Suprapubic skin (tissue), 4 donors: ENCODE measurements around the gene CTNNA2. TPM values are rescaled to one million over a fixed set of nuclear protein-coding genes. Genes with fewer than 3 reads are reported as not detected.

Experiments used
- DNase-seq, 2 donors: peaks; one replicate each; pipeline ENCODE4 v3.0.0-alpha.2; 2019; ENCODE audit warnings: low spot score in 2 of 2
- H3K27ac ChIP-seq: fragments of 200-600 bp; sonication (generic); one replicate; pipeline ENCODE4 v1.5.1; 2019
- H3K27me3 ChIP-seq: fragments of 200-600 bp; sonication (generic); one replicate; pipeline ENCODE4 v1.5.1; 2019
- H3K36me3 ChIP-seq: fragments of 200-600 bp; sonication (generic); one replicate; pipeline ENCODE4 v1.5.1; 2019
- H3K4me1 ChIP-seq: fragments of 200-600 bp; sonication (generic); one replicate; pipeline ENCODE4 v1.5.1; 2019
- H3K4me3 ChIP-seq: fragments of 200-600 bp; sonication (generic); one replicate; pipeline ENCODE4 v1.5.1; 2019; ENCODE audit warnings: mild to moderate bottlenecking
- H3K9me3 ChIP-seq: fragments of 200-600 bp; sonication (generic); one replicate; pipeline ENCODE4 v1.5.1; 2019
- CTCF ChIP-seq, 2 donors: fragments of 200-600 bp in 1 of 2; fragments of 450-650 bp in 1 of 2; sonication (generic) in 1 of 2; IDR thresholded peaks; one replicate each; pipeline ENCODE4 v1.5.1; 2016 to 2019; ENCODE audit warnings: antibody characterized with exemption in 2 of 2, mild to moderate bottlenecking in 1 of 2, moderate library complexity in 1 of 2
- EP300 ChIP-seq: sonication (generic); formaldehyde crosslinking; IDR thresholded peaks from one replicate; pipeline ENCODE4 v1.6.1; 2017; ENCODE audit warnings: antibody characterized with exemption
- POLR2A ChIP-seq, 2 donors: fragments of 450-650 bp; IDR thresholded peaks; one replicate each; pipeline ENCODE4 v1.6.1; 2017; ENCODE audit warnings: antibody characterized with exemption in 2 of 2, mild to moderate bottlenecking in 2 of 2, moderate library complexity in 2 of 2
- POLR2AphosphoS5 ChIP-seq, 3 donors: sonication (generic); formaldehyde crosslinking; IDR thresholded peaks; one replicate each; pipeline ENCODE4 v1.6.1; 2017; ENCODE audit warnings: antibody characterized with exemption in 3 of 3
- WGBS: methylation state at CpG from one replicate; pipeline ENCODE4 v1.1.5; 2018; 5-methylcytosine and 5-hydroxymethylcytosine counted together
- total RNA-seq, 4 donors: library from RNA; depleted of rRNA; stranded (reverse); fragments of >200 nt; gene quantifications; one replicate each; pipeline ENCODE4 v1.1.0, GENCODE V29; 2016

Gene CTNNA2
- total RNA-seq, 4 donors from 2014 or later: 0.15 to 0.21 TPM; not detected in 2

- WGBS: 86% methylated on average over 1 of the region's 1 CpG
- H3K4me1 ChIP-seq: no peaks in the 10 kb centered on the region
- DNase-seq: no peak
- no peaks in the 10 kb centered on the region for H3K9me3 ChIP-seq
- H3K36me3 ChIP-seq: no peaks in the 10 kb centered on the region
- TF ChIP-seq EP300: no peak
- no peak for TF ChIP-seq POLR2AphosphoS5 (IDR thresholded peaks at IDR 0.05)
- no peak for TF ChIP-seq CTCF (IDR thresholded peaks at IDR 0.05)
- TF ChIP-seq POLR2A (IDR thresholded peaks at IDR 0.05): no peak
- H3K4me3 ChIP-seq: no peak overlapping the region
- no peaks in the 10 kb centered on the region for H3K27me3 ChIP-seq
- no peak overlapping the region for H3K27ac ChIP-seq
Measured at GRCh38 chr2:80057956-80058355, 545.1 kb downstream of the CTNNA2 start.

GRCh38 chr2:80058562-80058961, 545.7 kb downstream of the CTNNA2 start:
- no peak overlapping the region for H3K4me3 ChIP-seq
- no peak for TF ChIP-seq CTCF (IDR thresholded peaks at IDR 0.05)
- no peak for TF ChIP-seq POLR2A (IDR thresholded peaks at IDR 0.05)
- no peak for TF ChIP-seq POLR2AphosphoS5 (IDR thresholded peaks at IDR 0.05)
- TF ChIP-seq EP300: no peak
- H3K9me3 ChIP-seq: no peaks in the 10 kb centered on the region
- H3K4me1 ChIP-seq: no peaks in the 10 kb centered on the region
- H3K36me3 ChIP-seq: no peaks in the 10 kb centered on the region
- WGBS: 81% methylated on average over 4 of the region's 4 CpGs
- no peak for DNase-seq
- H3K27me3 ChIP-seq: no peaks in the 10 kb centered on the region
- H3K27ac ChIP-seq: no peak overlapping the region

GRCh38 chr2:80059447-80059846, 546.6 kb downstream of the CTNNA2 start:
- no peak overlapping the region for H3K27ac ChIP-seq
- no peak overlapping the region for H3K4me3 ChIP-seq
- 93% methylated on average over 5 of the region's 5 CpGs for WGBS

GRCh38 chr2:80061881-80062280, 549.0 kb downstream of the CTNNA2 start:
- Histone ChIP-seq H3K27me3 (no peaks in the 10 kb centered on the region), H3K9me3 (no peaks in the 10 kb centered on the region), H3K4me3 (no peak overlapping the region), H3K4me1 (no peaks in the 10 kb centered on the region), H3K36me3 (no peaks in the 10 kb centered on the region), H3K27ac (no peak overlapping the region)
- TF ChIP-seq CTCF (IDR thresholded peaks at IDR 0.05) (no peak), POLR2AphosphoS5 (IDR thresholded peaks at IDR 0.05) (no peak), POLR2A (IDR thresholded peaks at IDR 0.05) (no peak), EP300 (no peak)
- DNase-seq: no peak

More at GRCh38 chr2:80059447-80059846, 546.6 kb downstream of the CTNNA2 start:
- H3K9me3 ChIP-seq: no peaks in the 10 kb centered on the region
- no peak for DNase-seq
- no peaks in the 10 kb centered on the region for H3K36me3 ChIP-seq
- H3K27me3 ChIP-seq: no peaks in the 10 kb centered on the region
- TF ChIP-seq POLR2A (IDR thresholded peaks at IDR 0.05): no peak
- no peak for TF ChIP-seq POLR2AphosphoS5 (IDR thresholded peaks at IDR 0.05)
- TF ChIP-seq CTCF (IDR thresholded peaks at IDR 0.05): no peak
- TF ChIP-seq EP300: no peak
- H3K4me1 ChIP-seq: no peaks in the 10 kb centered on the region

- no peaks in the 10 kb centered on the region for H3K36me3 ChIP-seq
- no peak for DNase-seq
Measured at GRCh38 chr2:80062298-80062697, 549.4 kb downstream of the CTNNA2 start.

More at GRCh38 chr2:80062298-80062697, 549.4 kb downstream of the CTNNA2 start:
- Histone ChIP-seq H3K27ac (no peak overlapping the region), H3K27me3 (no peaks in the 10 kb centered on the region), H3K9me3 (no peaks in the 10 kb centered on the region), H3K4me1 (no peaks in the 10 kb centered on the region), H3K4me3 (no peak overlapping the region)
- TF ChIP-seq EP300: no peak
- TF ChIP-seq POLR2A (IDR thresholded peaks at IDR 0.05): no peak
- TF ChIP-seq CTCF (IDR thresholded peaks at IDR 0.05): no peak
- no peak for TF ChIP-seq POLR2AphosphoS5 (IDR thresholded peaks at IDR 0.05)
